OCI-LY7 (cell line): ENCODE data around the gene AKAP12. TPM values are rescaled to one million over a fixed set of nuclear protein-coding genes. Genes with fewer than 3 reads are reported as not detected.

Source experiments
- BruUV-seq: library from RNA; stranded (reverse); fragments of 400-500 nt; replicated peaks from 2 replicates; lab custom pipeline; 2021; lab: Mats Ljungman, UMichigan
- CTCF ChIA-PET: fragments of 300-600 bp; sonication (Branson Sonifier 250); formaldehyde crosslinking; loops from one replicate; lab custom pipeline; 2022; ENCODE audit warnings: antibody characterized with exemption; ENCODE audit not compliant: unreplicated experiment; lab: Charles Lee
- POLR2A ChIA-PET: fragments of 300-600 bp; sonication (Branson Sonifier 250); formaldehyde crosslinking; loops from one replicate; lab custom pipeline; 2022; ENCODE audit warnings: antibody characterized with exemption; lab: Charles Lee
- DNase-seq: peaks from one replicate; pipeline ENCODE4 v3.0.0-alpha.2; 2015; ENCODE audit warnings: low spot score
- H2AFZ ChIP-seq: fragments of 200-600 bp; sonication (generic), shearing (Covaris generic); 2 replicates; pipeline ENCODE4 v1.6.1; 2014; ENCODE audit warnings: mild to moderate bottlenecking, antibody characterized with exemption, low read length, moderate library complexity
- H3K27ac ChIP-seq: fragments of 200-600 bp; sonication (generic); 2 replicates; pipeline ENCODE4 v1.5.1; 2014; ENCODE audit warnings: mixed run types, low read depth, mild to moderate bottlenecking, moderate library complexity, low read length, inconsistent platforms; ENCODE audit not compliant: poor library complexity, severe bottlenecking
- H3K36me3 ChIP-seq: fragments of 200-600 bp; sonication (generic); 2 replicates; pipeline ENCODE4 v1.6.1; 2014; ENCODE audit warnings: mild to moderate bottlenecking, antibody characterized with exemption, low read length, moderate library complexity, mixed read lengths; ENCODE audit not compliant: insufficient read depth
- H3K4me1 ChIP-seq: fragments of 200-600 bp; sonication (generic); 2 replicates; pipeline ENCODE4 v1.5.1; 2014; ENCODE audit warnings: mild to moderate bottlenecking, low read length; ENCODE audit not compliant: insufficient read depth, poor library complexity, severe bottlenecking
- H3K4me2 ChIP-seq: fragments of 200-600 bp; sonication (generic); 2 replicates; pipeline ENCODE4 v1.6.1; 2014; ENCODE audit warnings: mild to moderate bottlenecking, low read length
- H3K4me3 ChIP-seq: fragments of 200-600 bp; sonication (generic); 2 replicates; pipeline ENCODE4 v1.5.1; 2014; ENCODE audit warnings: mild to moderate bottlenecking, low read depth, low read length; ENCODE audit not compliant: poor library complexity, severe bottlenecking
- H3K79me2 ChIP-seq: fragments of 200-600 bp; sonication (generic); 2 replicates; pipeline ENCODE4 v1.6.1; 2016; ENCODE audit warnings: low read depth, mild to moderate bottlenecking, low read length, moderate library complexity, mixed read lengths; ENCODE audit not compliant: insufficient read depth
- H3K9me2 ChIP-seq: fragments of 200-600 bp; sonication (generic); 2 replicates; pipeline ENCODE4 v1.6.1; 2016; ENCODE audit warnings: mild to moderate bottlenecking, low read length, mixed read lengths; ENCODE audit not compliant: insufficient read depth
- H3K9me3 ChIP-seq: fragments of 200-600 bp; sonication (generic); 2 replicates; pipeline ENCODE4 v1.6.1; 2014; ENCODE audit warnings: mild to moderate bottlenecking, mixed run types, low read length, mixed read lengths
- H4K20me1 ChIP-seq: fragments of 200-600 bp; sonication (generic); 2 replicates; pipeline ENCODE4 v1.6.1; 2014; ENCODE audit warnings: mild to moderate bottlenecking, antibody characterized with exemption, low read length, moderate library complexity, mixed read lengths; ENCODE audit not compliant: insufficient read depth
- CTCF ChIP-seq: fragments of 200-600 bp; sonication (generic); conservative IDR thresholded peaks from 2 replicates; pipeline ENCODE4 v1.5.1; 2014; ENCODE audit warnings: mild to moderate bottlenecking, antibody characterized with exemption, low read length, moderate library complexity, mixed read lengths
- EZH2phosphoT487 ChIP-seq: fragments of 200-600 bp; sonication (generic); IDR thresholded peaks from 2 replicates; pipeline ENCODE4 v1.6.1; 2018; ENCODE audit warnings: low read depth, borderline replicate concordance, mild to moderate bottlenecking, mixed run types, antibody characterized with exemption, low read length, moderate library complexity, mixed read lengths
- intact Hi-C: fragments of 100-400 bp; cut with micrococcal nuclease; formaldehyde crosslinking; loops from one replicate; pipeline ENCODE4 v1.10.0; 2022; ENCODE audit not compliant: unreplicated experiment
- total RNA-seq, 2 experiments: library from RNA; depleted of rRNA in 1 of 2; stranded (reverse); fragments of >200 nt in 1 of 2; shearing (Covaris generic) in 1 of 2; gene quantifications; 2 replicates each; pipeline ENCODE4 v1.2.3, GENCODE V29; 2014 to 2022

AKAP12 gene
- total RNA-seq, 2 experiments from 2014 or later, result 0.23 TPM; not detected in 1

DNA sequence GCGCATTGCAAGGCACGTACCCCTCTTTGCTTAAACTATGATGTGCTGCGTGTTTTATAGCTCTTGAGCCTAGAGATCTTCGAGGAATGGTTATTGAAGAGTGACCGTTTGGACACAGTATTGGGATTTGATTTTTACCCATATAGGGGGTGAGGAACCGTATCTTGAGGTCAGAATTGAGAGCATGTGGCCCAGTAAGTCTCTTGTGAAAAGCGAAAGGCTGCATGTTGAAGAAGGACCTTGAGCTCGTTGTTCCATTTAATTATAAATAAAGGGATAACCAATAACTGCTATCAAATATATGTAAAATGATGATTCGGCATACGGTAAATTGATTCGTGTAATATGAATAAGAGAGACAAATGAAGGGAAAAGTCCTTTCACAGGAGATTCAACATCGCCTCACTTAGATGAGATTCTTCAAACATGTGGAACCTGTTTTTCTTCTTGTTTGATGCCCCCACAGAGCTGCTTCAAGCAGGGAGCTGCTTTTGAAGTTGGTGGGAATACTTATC lies 66.6 kb downstream of the AKAP12 start:
- DNase-seq, result no peak
- no peaks in the 10 kb centered on the region for H4K20me1 ChIP-seq
- no peaks in the 10 kb centered on the region for H3K79me2 ChIP-seq
- no peaks in the 10 kb centered on the region for H3K9me3 ChIP-seq
- CTCF ChIA-PET, result no interaction called here
- H3K27ac ChIP-seq, result no peak overlapping the region
- no peak overlapping the region for H2AFZ ChIP-seq
- no peak overlapping the region for H3K4me3 ChIP-seq
- H3K4me1 ChIP-seq, result no peaks in the 10 kb centered on the region
- intact Hi-C loops, result no loop called here
- no peaks in the 10 kb centered on the region for H3K9me2 ChIP-seq
- TF ChIP-seq EZH2phosphoT487 (no peak), CTCF (no peak)
- POLR2A ChIA-PET, result no interaction called here
- H3K36me3 ChIP-seq, result no peaks in the 10 kb centered on the region
- no peak overlapping the region for H3K4me2 ChIP-seq
- BruUV-seq, result no TSS peak

DNA sequence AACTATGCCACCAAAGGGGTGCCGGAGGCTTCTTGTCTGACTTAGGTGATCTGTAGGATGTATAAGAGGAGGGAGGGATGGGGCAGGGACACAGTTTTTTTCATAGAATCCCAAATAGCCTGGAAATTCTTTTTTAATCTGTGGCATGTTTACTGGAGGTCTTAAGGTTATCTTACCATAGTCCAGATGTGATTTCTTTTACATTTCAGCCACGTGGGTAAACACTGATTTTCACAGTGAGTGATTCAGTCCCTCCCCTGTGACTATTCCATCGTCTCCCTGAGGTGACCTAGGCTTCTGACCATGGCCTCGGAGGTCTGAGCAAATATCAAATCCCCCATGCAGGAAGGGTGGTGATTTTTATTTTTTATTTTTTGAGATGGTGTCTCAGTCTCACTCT lies 67.7 kb downstream of the AKAP12 start:
- no peak for DNase-seq
- TF ChIP-seq CTCF, result no peak
- no peak for TF ChIP-seq EZH2phosphoT487
- Histone ChIP-seq H2AFZ (no peak overlapping the region), H3K9me3 (no peaks in the 10 kb centered on the region), H3K79me2 (no peaks in the 10 kb centered on the region), H3K27ac (no peak overlapping the region), H3K4me1 (no peaks in the 10 kb centered on the region), H3K36me3 (no peaks in the 10 kb centered on the region), H4K20me1 (no peaks in the 10 kb centered on the region), H3K4me3 (no peak overlapping the region), H3K4me2 (no peak overlapping the region), H3K9me2 (no peaks in the 10 kb centered on the region)
- ChIA-PET CTCF (no interaction called here), POLR2A (no interaction called here)
- intact Hi-C loops, result no loop called here
- no TSS peak for BruUV-seq

- Histone ChIP-seq H2AFZ (no peak overlapping the region), H3K4me1 (no peaks in the 10 kb centered on the region), H3K36me3 (no peaks in the 10 kb centered on the region), H3K9me3 (no peaks in the 10 kb centered on the region), H4K20me1 (no peaks in the 10 kb centered on the region), H3K79me2 (no peaks in the 10 kb centered on the region), H3K27ac (no peak overlapping the region), H3K4me2 (no peak overlapping the region), H3K4me3 (no peak overlapping the region), H3K9me2 (no peaks in the 10 kb centered on the region)
- TF ChIP-seq CTCF (no peak), EZH2phosphoT487 (no peak)
- DNase-seq, result no peak
- intact Hi-C loops, result no loop called here
- ChIA-PET POLR2A (interaction anchor here (0.5 to 0.7 kb wide), 2 partner anchors 41 to 212 kb away, joined by 3 to 6 read pairs; no protein-coding TSS in a partner anchor), CTCF (no interaction called here)
- no TSS peak for BruUV-seq
These were observed 69.9 kb downstream of the AKAP12 start for GRCh38 chr6:151309619-151310018.
